PC-9 (cell line): ENCODE results near the gene PRR7.

ENCODE experiments used
- EZH2 ChIP-seq: fragments of 200-600 bp; sonication (generic); IDR thresholded peaks from 2 replicates; pipeline ENCODE4 v1.8.0; 2017; ENCODE audit warnings: antibody characterized with exemption, low read depth
- TF ChIP-seq, protein P1 (sequence below): fragments of 200-600 bp; sonication (generic); conservative IDR thresholded peaks from 2 replicates; pipeline ENCODE4 v1.6.1; 2017; ENCODE audit warnings: mixed run types, antibody characterized with exemption, mild to moderate bottlenecking, moderate library complexity

DNA sequence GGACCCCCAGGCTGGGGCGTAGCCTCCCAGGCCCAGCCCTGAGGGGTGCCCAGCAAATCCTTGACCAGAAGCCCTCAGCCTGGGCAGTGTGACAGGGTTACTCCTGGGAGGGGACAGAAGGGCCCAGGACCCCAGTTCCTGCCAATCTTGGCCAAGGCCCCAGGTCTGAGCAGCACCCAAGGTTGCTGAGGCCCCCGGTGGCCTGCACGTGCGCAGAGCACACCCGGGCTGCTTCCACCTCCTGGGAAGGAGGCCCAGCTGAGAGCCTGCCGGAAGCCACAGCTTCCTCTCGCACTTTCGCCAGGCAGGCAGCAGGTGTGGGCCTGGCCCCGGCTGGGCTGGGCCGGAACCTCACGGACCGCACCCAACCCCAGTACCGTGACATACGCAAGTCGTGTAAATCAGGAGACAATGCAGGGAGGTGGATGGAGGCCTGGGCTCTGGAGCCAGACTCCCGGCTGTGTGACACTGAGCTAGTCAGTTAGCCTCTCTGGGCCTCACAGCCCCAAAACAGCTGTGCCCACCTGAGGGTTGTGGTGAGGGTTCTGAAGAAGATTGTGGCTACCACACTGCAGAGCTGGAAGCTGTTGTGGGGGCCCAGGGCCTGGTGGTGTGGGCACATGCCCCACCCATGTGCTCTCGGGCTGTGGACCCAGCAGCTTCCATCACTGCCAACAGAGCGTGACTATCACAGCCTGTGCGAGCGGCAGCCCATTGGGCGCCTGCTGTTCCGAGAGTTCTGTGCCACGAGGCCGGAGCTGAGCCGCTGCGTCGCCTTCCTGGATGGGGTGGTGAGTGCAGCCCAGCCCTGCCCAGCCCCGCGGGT, 15.1 kb upstream of the PRR7 start:
- TF ChIP-seq, protein P1, sequence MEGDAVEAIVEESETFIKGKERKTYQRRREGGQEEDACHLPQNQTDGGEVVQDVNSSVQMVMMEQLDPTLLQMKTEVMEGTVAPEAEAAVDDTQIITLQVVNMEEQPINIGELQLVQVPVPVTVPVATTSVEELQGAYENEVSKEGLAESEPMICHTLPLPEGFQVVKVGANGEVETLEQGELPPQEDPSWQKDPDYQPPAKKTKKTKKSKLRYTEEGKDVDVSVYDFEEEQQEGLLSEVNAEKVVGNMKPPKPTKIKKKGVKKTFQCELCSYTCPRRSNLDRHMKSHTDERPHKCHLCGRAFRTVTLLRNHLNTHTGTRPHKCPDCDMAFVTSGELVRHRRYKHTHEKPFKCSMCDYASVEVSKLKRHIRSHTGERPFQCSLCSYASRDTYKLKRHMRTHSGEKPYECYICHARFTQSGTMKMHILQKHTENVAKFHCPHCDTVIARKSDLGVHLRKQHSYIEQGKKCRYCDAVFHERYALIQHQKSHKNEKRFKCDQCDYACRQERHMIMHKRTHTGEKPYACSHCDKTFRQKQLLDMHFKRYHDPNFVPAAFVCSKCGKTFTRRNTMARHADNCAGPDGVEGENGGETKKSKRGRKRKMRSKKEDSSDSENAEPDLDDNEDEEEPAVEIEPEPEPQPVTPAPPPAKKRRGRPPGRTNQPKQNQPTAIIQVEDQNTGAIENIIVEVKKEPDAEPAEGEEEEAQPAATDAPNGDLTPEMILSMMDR, result no peak
- TF ChIP-seq EZH2, result no peak
